GM12875 (cell line): ENCODE results near the gene ZDHHC5.
A peak's percentile ranks its signal among the peaks of the same experiment; 100 is the strongest.

Experiments used
- H3K4me3 ChIP-seq: one replicate; pipeline ENCODE4 v1.5.1; 2011; ENCODE audit warnings: low read depth, low read length, control low read depth
- TF ChIP-seq, protein P1 (sequence below): IDR thresholded peaks from 2 replicates; pipeline ENCODE4 v1.5.1; 2011; ENCODE audit warnings: low read depth, mild to moderate bottlenecking, control low read depth, inconsistent platforms, low read length, moderate library complexity, borderline replicate concordance; ENCODE audit not compliant: insufficient read depth

ZDHHC5 gene, protein sequence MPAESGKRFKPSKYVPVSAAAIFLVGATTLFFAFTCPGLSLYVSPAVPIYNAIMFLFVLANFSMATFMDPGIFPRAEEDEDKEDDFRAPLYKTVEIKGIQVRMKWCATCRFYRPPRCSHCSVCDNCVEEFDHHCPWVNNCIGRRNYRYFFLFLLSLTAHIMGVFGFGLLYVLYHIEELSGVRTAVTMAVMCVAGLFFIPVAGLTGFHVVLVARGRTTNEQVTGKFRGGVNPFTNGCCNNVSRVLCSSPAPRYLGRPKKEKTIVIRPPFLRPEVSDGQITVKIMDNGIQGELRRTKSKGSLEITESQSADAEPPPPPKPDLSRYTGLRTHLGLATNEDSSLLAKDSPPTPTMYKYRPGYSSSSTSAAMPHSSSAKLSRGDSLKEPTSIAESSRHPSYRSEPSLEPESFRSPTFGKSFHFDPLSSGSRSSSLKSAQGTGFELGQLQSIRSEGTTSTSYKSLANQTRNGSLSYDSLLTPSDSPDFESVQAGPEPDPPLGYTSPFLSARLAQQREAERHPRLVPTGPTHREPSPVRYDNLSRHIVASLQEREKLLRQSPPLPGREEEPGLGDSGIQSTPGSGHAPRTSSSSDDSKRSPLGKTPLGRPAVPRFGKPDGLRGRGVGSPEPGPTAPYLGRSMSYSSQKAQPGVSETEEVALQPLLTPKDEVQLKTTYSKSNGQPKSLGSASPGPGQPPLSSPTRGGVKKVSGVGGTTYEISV

DNA sequence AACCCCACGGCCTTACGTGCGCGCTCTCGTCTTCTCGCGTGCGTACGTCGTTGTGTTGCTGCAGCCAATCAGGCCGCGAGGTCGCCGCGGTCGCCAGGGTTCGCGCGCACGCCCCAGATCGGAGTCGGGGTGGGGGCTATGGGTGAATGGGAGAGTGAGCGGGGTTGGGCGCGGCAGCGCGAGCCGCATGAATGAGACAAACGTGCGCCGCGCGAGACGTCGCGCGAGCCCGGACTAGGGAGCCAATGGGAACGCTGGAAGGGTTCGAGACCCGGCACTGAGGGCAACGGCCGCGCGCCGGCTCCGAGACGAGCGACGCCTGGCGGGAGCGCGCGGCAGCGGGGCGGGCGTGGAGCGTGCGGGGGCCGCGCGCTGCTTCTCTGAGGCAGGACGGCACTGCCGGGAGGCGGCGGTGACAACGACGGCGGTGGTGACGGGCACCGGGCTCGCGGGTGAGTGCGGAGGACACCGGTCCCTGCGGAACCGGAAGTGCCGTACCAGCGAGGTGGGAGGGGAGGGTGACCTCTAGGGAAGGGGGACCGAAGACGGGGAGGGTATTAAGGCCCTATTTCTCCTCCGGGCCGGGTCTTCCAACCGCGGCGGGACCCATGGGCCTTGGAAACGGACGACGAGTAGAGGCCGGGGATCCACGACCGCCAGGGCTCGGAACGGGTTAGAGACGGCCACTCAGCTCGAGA lies at the start of gene ZDHHC5:
TSS of gene ZDHHC5 (plus strand) at position 379 of the 698 bp plus-strand sequence. CDS start 4,977 bp downstream, outside the sequence.
- H3K4me3 ChIP-seq = peak within 1 kb of the TSS; percentile 92

DNA sequence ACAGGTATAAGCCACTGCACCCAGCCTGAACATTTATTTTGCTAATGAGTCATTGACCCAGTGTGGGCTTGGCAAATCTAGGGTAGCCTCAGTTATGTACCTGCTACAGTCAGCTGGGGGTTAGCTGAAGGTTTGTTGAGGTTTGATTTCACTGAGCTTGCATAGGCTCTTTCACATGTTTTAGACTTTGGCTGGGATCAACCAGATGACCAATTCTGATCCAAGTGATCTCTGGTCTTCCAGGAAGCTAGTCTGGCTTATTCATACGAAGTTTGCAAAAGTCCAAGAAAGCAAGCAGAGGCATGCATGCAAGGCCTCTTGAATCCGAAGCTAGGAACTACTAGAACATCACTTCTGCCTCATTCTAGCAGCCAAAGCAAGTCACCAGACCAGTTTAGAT lies 49.5 kb upstream of the ZDHHC5 start:
- no peak overlapping the region for H3K4me3 ChIP-seq
- TF ChIP-seq, protein P1, sequence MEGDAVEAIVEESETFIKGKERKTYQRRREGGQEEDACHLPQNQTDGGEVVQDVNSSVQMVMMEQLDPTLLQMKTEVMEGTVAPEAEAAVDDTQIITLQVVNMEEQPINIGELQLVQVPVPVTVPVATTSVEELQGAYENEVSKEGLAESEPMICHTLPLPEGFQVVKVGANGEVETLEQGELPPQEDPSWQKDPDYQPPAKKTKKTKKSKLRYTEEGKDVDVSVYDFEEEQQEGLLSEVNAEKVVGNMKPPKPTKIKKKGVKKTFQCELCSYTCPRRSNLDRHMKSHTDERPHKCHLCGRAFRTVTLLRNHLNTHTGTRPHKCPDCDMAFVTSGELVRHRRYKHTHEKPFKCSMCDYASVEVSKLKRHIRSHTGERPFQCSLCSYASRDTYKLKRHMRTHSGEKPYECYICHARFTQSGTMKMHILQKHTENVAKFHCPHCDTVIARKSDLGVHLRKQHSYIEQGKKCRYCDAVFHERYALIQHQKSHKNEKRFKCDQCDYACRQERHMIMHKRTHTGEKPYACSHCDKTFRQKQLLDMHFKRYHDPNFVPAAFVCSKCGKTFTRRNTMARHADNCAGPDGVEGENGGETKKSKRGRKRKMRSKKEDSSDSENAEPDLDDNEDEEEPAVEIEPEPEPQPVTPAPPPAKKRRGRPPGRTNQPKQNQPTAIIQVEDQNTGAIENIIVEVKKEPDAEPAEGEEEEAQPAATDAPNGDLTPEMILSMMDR = no peak

More for the DNA sequence above, at the start of gene ZDHHC5:
- TF ChIP-seq, protein P1 = peak; percentile 44; the same call in 1 of the 2 replicates

DNA sequence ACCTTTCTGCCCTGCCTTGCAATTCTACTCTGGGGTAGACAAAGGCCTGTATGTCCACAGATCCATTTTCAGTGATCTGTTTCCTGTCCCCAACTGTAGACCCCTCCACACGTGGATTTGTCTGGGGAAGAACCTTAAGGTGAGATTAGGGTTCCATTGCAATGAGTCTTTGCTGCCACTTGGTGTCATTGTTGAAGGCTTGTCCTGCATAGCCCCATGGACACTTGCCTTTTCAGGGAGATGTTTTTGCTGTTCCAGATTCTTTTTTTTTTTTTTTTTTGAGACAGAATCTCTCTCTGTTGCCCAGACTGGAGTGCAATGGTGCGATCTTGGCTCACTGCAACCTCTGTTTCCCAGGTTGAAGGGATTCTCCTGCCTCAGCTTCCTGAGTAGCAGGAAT lies 48.6 kb upstream of the ZDHHC5 start:
- TF ChIP-seq, protein P1 = 0 out of 2 replicates have a peak, but pooled peaks have one; percentile 6
- H3K4me3 ChIP-seq = no peak overlapping the region

DNA sequence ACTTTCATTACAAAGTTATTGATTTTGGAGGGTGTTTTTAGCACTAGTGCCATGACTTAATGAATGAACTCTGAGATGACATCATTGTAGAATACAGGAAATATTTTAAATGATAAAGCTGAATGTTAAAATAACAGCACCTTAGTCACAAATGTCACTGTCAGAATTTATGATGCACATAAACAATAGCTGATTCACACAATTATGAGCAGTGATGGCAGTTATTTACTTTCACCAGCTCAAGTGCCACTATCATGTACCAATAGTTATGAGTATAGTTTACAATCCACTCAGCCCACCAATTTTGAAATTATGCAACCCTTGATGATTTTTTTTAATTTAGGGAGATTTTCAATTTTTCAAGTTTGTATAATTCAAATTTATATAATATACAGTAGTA lies 47.4 kb upstream of the ZDHHC5 start:
- TF ChIP-seq, protein P1 = no peak
- no peak overlapping the region for H3K4me3 ChIP-seq

DNA sequence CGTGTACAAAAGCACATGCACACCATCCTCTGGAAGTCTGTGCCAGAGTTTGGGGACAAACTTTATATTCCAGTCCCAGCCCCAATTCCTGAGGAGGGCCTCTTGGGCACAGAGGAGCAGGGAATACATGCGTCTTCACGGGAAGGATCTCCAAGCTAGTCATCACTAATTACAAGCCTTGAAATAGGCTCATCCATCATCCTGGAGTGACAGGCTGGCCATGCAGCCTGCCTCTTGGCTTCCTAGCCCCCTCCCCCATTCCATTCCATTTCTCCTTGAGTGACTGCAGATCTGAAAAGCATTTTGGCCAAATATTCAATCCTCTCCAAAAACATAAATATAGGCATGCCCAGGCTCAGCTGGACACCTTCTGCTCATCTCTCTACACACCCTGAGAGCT lies 45.7 kb upstream of the ZDHHC5 start:
- H3K4me3 ChIP-seq = no peak overlapping the region
- TF ChIP-seq, protein P1 = no peak

DNA sequence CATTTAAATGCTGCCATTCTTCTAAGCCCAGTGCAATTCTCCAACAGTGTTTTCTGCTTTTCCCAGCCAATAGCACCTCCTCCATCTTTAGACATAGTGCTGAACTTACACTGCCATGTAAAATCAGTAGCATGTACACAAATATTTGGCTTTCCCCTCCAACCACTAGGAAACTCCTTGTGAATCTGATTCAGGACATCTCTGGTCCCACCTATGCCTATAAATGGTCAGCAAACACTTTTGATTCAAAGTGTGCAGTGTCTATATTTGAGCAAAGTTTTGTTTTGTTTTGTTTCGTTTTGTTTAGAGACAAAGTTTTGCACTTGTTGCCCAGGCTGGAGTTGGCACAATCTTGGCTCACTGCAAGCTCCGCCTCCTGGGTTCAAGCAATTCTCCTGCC lies 43.0 kb upstream of the ZDHHC5 start:
- TF ChIP-seq, protein P1 = no peak

More for the DNA sequence above, 43.0 kb upstream of the ZDHHC5 start:
- no peak overlapping the region for H3K4me3 ChIP-seq
